ENCODE measurements around the gene CLDN15. TPM values are rescaled to one million over a fixed set of nuclear protein-coding genes. Genes with fewer than 3 reads are reported as not detected.
"Not testable (repeated sequence)": the region's sequence is repeated elsewhere in the genome, so short reads cannot be mapped to it uniquely, and the experiment has no call there.

The CLDN15 gene
- polyA plus RNA-seq, result 100 to 1,000 TPM in 3 of 4 donors, 10 to 100 TPM in 1; 47.1 to 315 (median 308) TPM
- long read RNA-seq, donor 1, transcript CLDN15-201 (5 exons, 1,370 nt), result major isoform, 19 of 38 reads
- long read RNA-seq, donor 1, partial matches to known transcripts, result 18 of 38 reads
- long read RNA-seq, donor 1, other reads (novel, unspliced or antisense), result 0 of 38 reads
- long read RNA-seq, donor 2, transcript CLDN15-201 (5 exons, 1,370 nt), result major isoform, 5 of 5 reads
- long read RNA-seq, donor 2, partial matches to known transcripts, result 0 of 5 reads
- long read RNA-seq, donor 2, other reads (novel, unspliced or antisense), result 0 of 5 reads
- long read RNA-seq, donor 3, transcript CLDN15-201 (5 exons, 1,370 nt), result major isoform, 24 of 37 reads
- long read RNA-seq, donor 3, partial matches to known transcripts, result 11 of 37 reads
- long read RNA-seq, donor 3, other reads (novel, unspliced or antisense), result 0 of 37 reads
- long read RNA-seq, donor 4, result 0 reads
- long read RNA-seq, donor 5, partial matches to known transcripts, result 0 of 5 reads
- long read RNA-seq, donor 5, other reads (novel, unspliced or antisense), result 0 of 5 reads
- long read RNA-seq, donor 6, transcript CLDN15-201 (5 exons, 1,370 nt), result major isoform, 22 of 23 reads
- long read RNA-seq, donor 6, partial matches to known transcripts, result 0 of 23 reads
- long read RNA-seq, donor 6, other reads (novel, unspliced or antisense), result 0 of 23 reads
- long read RNA-seq, donor 7, partial matches to known transcripts, result 0 of 6 reads
- long read RNA-seq, donor 7, other reads (novel, unspliced or antisense), result 5 of 6 reads
- long read RNA-seq, donor 8, result 0 reads
- long read RNA-seq, donor 9, transcript CLDN15-201 (5 exons, 1,370 nt), result major isoform, 8 of 10 reads
- long read RNA-seq, donor 9, partial matches to known transcripts, result 0 of 10 reads
- long read RNA-seq, donor 9, other reads (novel, unspliced or antisense), result 0 of 10 reads
- long read RNA-seq, donor 10, transcript CLDN15-201 (5 exons, 1,370 nt), result major isoform, 9 of 10 reads
- long read RNA-seq, donor 10, partial matches to known transcripts, result 0 of 10 reads
- long read RNA-seq, donor 10, other reads (novel, unspliced or antisense), result 0 of 10 reads

GRCh38 chr7:101237206-101238067 lies at the start of gene CLDN15:
Gene CLDN15, minus strand, starts transcription at chr7:101237802. Its CDS starts 221 bp downstream, at chr7:101237581.
- FAIRE-seq (no peak), DNase-seq (peak; percentile 95 to 97)
- peak within 1 kb of the TSS in 2 of 3 donors; percentile 81 to 84 for H3K4me3 ChIP-seq (ENCODE audit: low read depth in 1 of 3, low read length in 3 of 3)
- peak within 1 kb of the TSS; percentile 97 to 99 (median 99) for H3K27ac ChIP-seq (ENCODE audit: low read depth in 1 of 3, low read length in 2 of 3)
- no peaks in the 10 kb centered on the region for H3K9me3 ChIP-seq (ENCODE audit: control insufficient read depth in 2 of 2, insufficient read depth in 1 of 2, low read depth in 1 of 2, low read length in 1 of 2)
- H3K4me1 ChIP-seq (ENCODE audit: control insufficient read depth in 3 of 3, insufficient read depth in 2 of 3, low read depth in 1 of 3, low read length in 2 of 3), result peaks cover 0 to 72% (median 1%) of the 10 kb centered on the region in 3 donors
- H3K27me3 ChIP-seq (ENCODE audit: control insufficient read depth in 3 of 3, insufficient read depth in 3 of 3, low read length in 3 of 3), result no peaks in the 10 kb centered on the region
- peaks cover 0 to 74% (median 5%) of the 10 kb centered on the region in 3 donors for H3K36me3 ChIP-seq (ENCODE audit: control insufficient read depth in 3 of 3, insufficient read depth in 2 of 3, low read depth in 1 of 3, low read length in 3 of 3)
- WGBS, 3 donors, result 11 to 36% (median 24%) methylated on average over 27 to 31 of the region's 31 CpGs

- peaks cover 0 to 31% (median 4%) of the 10 kb centered on the region in 3 donors for H3K27me3 ChIP-seq (ENCODE audit: control insufficient read depth in 3 of 3, insufficient read depth in 3 of 3, low read length in 3 of 3)
- H3K27ac ChIP-seq (ENCODE audit: low read depth in 1 of 3, low read length in 2 of 3), result no peak overlapping the region
- peaks cover 0 to 3% of the 10 kb centered on the region in 2 donors for H3K9me3 ChIP-seq (ENCODE audit: control insufficient read depth in 2 of 2, insufficient read depth in 1 of 2, low read depth in 1 of 2, low read length in 1 of 2)
- no peak for DNase-seq
- H3K4me1 ChIP-seq (ENCODE audit: control insufficient read depth in 3 of 3, insufficient read depth in 2 of 3, low read depth in 1 of 3, low read length in 2 of 3), result no peaks in the 10 kb centered on the region
- 66 to 80% (median 77%) methylated on average over 6 of the region's 6 CpGs for WGBS, 3 donors
- no peak for FAIRE-seq
- H3K4me3 ChIP-seq (ENCODE audit: low read depth in 1 of 3, low read length in 3 of 3), result no peak overlapping the region
- no peaks in the 10 kb centered on the region for H3K36me3 ChIP-seq (ENCODE audit: control insufficient read depth in 3 of 3, insufficient read depth in 2 of 3, low read depth in 1 of 3, low read length in 3 of 3)
Observed at GRCh38 chr7:101287032-101287431, 49.4 kb upstream of the CLDN15 start.

GRCh38 chr7:101285880-101286279 lies 48.3 kb upstream of the CLDN15 start:
- not testable (repeated sequence) for H3K9me3 ChIP-seq (ENCODE audit: control insufficient read depth in 2 of 2, insufficient read depth in 1 of 2, low read depth in 1 of 2, low read length in 1 of 2); H3K36me3 ChIP-seq (ENCODE audit: control insufficient read depth in 3 of 3, insufficient read depth in 2 of 3, low read depth in 1 of 3, low read length in 3 of 3); H3K4me3 ChIP-seq (ENCODE audit: low read depth in 1 of 3, low read length in 3 of 3); DNase-seq; H3K27ac ChIP-seq (ENCODE audit: low read depth in 1 of 3, low read length in 2 of 3); H3K4me1 ChIP-seq (ENCODE audit: control insufficient read depth in 3 of 3, insufficient read depth in 2 of 3, low read depth in 1 of 3, low read length in 2 of 3); FAIRE-seq
- peaks cover 0 to 25% (median 2%) of the 10 kb centered on the region in 3 donors for H3K27me3 ChIP-seq (ENCODE audit: control insufficient read depth in 3 of 3, insufficient read depth in 3 of 3, low read length in 3 of 3)
- WGBS, 3 donors, result 10 to 68% (median 30%) methylated on average over 3 of the region's 3 CpGs

GRCh38 chr7:101285171-101285570 lies 47.6 kb upstream of the CLDN15 start:
- no peak for FAIRE-seq
- Histone ChIP-seq H3K4me1 (ENCODE audit: control insufficient read depth in 3 of 3, insufficient read depth in 2 of 3, low read depth in 1 of 3, low read length in 2 of 3) (no peaks in the 10 kb centered on the region), H3K27ac (ENCODE audit: low read depth in 1 of 3, low read length in 2 of 3) (no peak overlapping the region), H3K9me3 (ENCODE audit: control insufficient read depth in 2 of 2, insufficient read depth in 1 of 2, low read depth in 1 of 2, low read length in 1 of 2) (peaks cover 0 to 3% of the 10 kb centered on the region in 2 donors), H3K4me3 (ENCODE audit: low read depth in 1 of 3, low read length in 3 of 3) (no peak overlapping the region), H3K27me3 (ENCODE audit: control insufficient read depth in 3 of 3, insufficient read depth in 3 of 3, low read length in 3 of 3) (peaks cover 0 to 21% (median 0%) of the 10 kb centered on the region in 3 donors), H3K36me3 (ENCODE audit: control insufficient read depth in 3 of 3, insufficient read depth in 2 of 3, low read depth in 1 of 3, low read length in 3 of 3) (no peaks in the 10 kb centered on the region)
- no peak for DNase-seq
- WGBS, 3 donors, result 78 to 86% (median 85%) methylated on average over 9 of the region's 9 CpGs

GRCh38 chr7:101280912-101281311 lies 43.3 kb upstream of the CLDN15 start:
- not testable (repeated sequence) for FAIRE-seq; H3K36me3 ChIP-seq (ENCODE audit: control insufficient read depth in 3 of 3, insufficient read depth in 2 of 3, low read depth in 1 of 3, low read length in 3 of 3); H3K4me3 ChIP-seq (ENCODE audit: low read depth in 1 of 3, low read length in 3 of 3); H3K27me3 ChIP-seq (ENCODE audit: control insufficient read depth in 3 of 3, insufficient read depth in 3 of 3, low read length in 3 of 3); H3K9me3 ChIP-seq (ENCODE audit: control insufficient read depth in 2 of 2, insufficient read depth in 1 of 2, low read depth in 1 of 2, low read length in 1 of 2); H3K4me1 ChIP-seq (ENCODE audit: control insufficient read depth in 3 of 3, insufficient read depth in 2 of 3, low read depth in 1 of 3, low read length in 2 of 3); H3K27ac ChIP-seq (ENCODE audit: low read depth in 1 of 3, low read length in 2 of 3); DNase-seq
- WGBS, 3 donors, result 84 to 90% (median 89%) methylated on average over 8 of the region's 8 CpGs

GRCh38 chr7:101278461-101279292 lies 41.1 kb upstream of the CLDN15 start:
- H3K27ac ChIP-seq (ENCODE audit: low read depth in 1 of 3, low read length in 2 of 3), result no peak overlapping the region
- no peak overlapping the region for H3K4me3 ChIP-seq (ENCODE audit: low read depth in 1 of 3, low read length in 3 of 3)
- FAIRE-seq (no peak), DNase-seq (no peak)
- H3K4me1 ChIP-seq (ENCODE audit: control insufficient read depth in 3 of 3, insufficient read depth in 2 of 3, low read depth in 1 of 3, low read length in 2 of 3), result no peaks in the 10 kb centered on the region
- peaks cover 0 to 7% (median 0%) of the 10 kb centered on the region in 3 donors for H3K27me3 ChIP-seq (ENCODE audit: control insufficient read depth in 3 of 3, insufficient read depth in 3 of 3, low read length in 3 of 3)
- H3K36me3 ChIP-seq (ENCODE audit: control insufficient read depth in 3 of 3, insufficient read depth in 2 of 3, low read depth in 1 of 3, low read length in 3 of 3), result no peaks in the 10 kb centered on the region
- 84 to 86% (median 85%) methylated on average over 24 of the region's 24 CpGs for WGBS, 3 donors
- H3K9me3 ChIP-seq (ENCODE audit: control insufficient read depth in 2 of 2, insufficient read depth in 1 of 2, low read depth in 1 of 2, low read length in 1 of 2), result no peaks in the 10 kb centered on the region

- Histone ChIP-seq H3K36me3 (ENCODE audit: control insufficient read depth in 3 of 3, insufficient read depth in 2 of 3, low read depth in 1 of 3, low read length in 3 of 3) (no peaks in the 10 kb centered on the region), H3K27me3 (ENCODE audit: control insufficient read depth in 3 of 3, insufficient read depth in 3 of 3, low read length in 3 of 3) (peaks cover 0 to 5% (median 0%) of the 10 kb centered on the region in 3 donors), H3K9me3 (ENCODE audit: control insufficient read depth in 2 of 2, insufficient read depth in 1 of 2, low read depth in 1 of 2, low read length in 1 of 2) (no peaks in the 10 kb centered on the region), H3K4me3 (ENCODE audit: low read depth in 1 of 3, low read length in 3 of 3) (no peak overlapping the region), H3K4me1 (ENCODE audit: control insufficient read depth in 3 of 3, insufficient read depth in 2 of 3, low read depth in 1 of 3, low read length in 2 of 3) (no peaks in the 10 kb centered on the region), H3K27ac (ENCODE audit: low read depth in 1 of 3, low read length in 2 of 3) (no peak overlapping the region)
- DNase-seq (no peak), FAIRE-seq (no peak)
- WGBS, 3 donors, result 75 to 86% (median 77%) methylated on average over 9 of the region's 9 CpGs
Observed at GRCh38 chr7:101277155-101277554, 39.6 kb upstream of the CLDN15 start.
